H1 (cell line): ENCODE data around the gene KCNQ1. TPM values are rescaled to one million over a fixed set of nuclear protein-coding genes. Genes with fewer than 3 reads are reported as not detected.

Experiments
- CTCF ChIA-PET: fragments of 300-600 bp; sonication (Branson Sonifier 250); formaldehyde crosslinking; loops from one replicate; lab custom pipeline; 2021; ENCODE audit not compliant: partially characterized antibody; lab: Charles Lee
- POLR2A ChIA-PET: fragments of 300-600 bp; sonication (Branson Sonifier 250); formaldehyde crosslinking; loops from one replicate; lab custom pipeline; 2021; ENCODE audit warnings: inconsistent platforms; ENCODE audit not compliant: partially characterized antibody; lab: Charles Lee
- DNase-seq, 2 experiments: peaks; one replicate each; pipeline versions ENCODE4 v3.0.0 to v3.0.0-alpha.2; 2010 to 2022; ENCODE audit warnings: low spot score in 2 of 2, low read depth in 1 of 2, mixed read lengths in 1 of 2
- FAIRE-seq: peaks from 2 replicates; lab custom pipeline; 2011; peaks lifted over from hg19 to GRCh38; lab: Jason Lieb, UNC
- H2AFZ ChIP-seq: 2 replicates; pipeline ENCODE4 v1.8.1; 2012; ENCODE audit warnings: low read length, inconsistent platforms
- H2AK5ac ChIP-seq: 2 replicates; pipeline ENCODE4 v1.6.1; 2013; ENCODE audit warnings: low read depth, low read length
- H2BK120ac ChIP-seq: replicated peaks from 2 replicates; pipeline ENCODE3; 2013; ENCODE audit warnings: low read depth, low read length, inconsistent platforms
- H2BK12ac ChIP-seq: 2 replicates; pipeline ENCODE4 v1.6.1; 2013; ENCODE audit warnings: low read depth, low read length
- H2BK15ac ChIP-seq: 2 replicates; pipeline ENCODE4 v1.6.1; 2013; ENCODE audit warnings: low read length
- H2BK20ac ChIP-seq: 2 replicates; pipeline ENCODE4 v1.6.1; 2013; ENCODE audit warnings: low read length
- H2BK5ac ChIP-seq: 2 replicates; pipeline ENCODE4 v1.6.1; 2013; ENCODE audit warnings: low read depth, low read length
- H3K14ac ChIP-seq: 2 replicates; pipeline ENCODE4 v1.6.1; 2013; ENCODE audit warnings: inconsistent platforms; ENCODE audit not compliant: insufficient read length
- H3K18ac ChIP-seq: 2 replicates; pipeline ENCODE4 v1.6.1; 2013; ENCODE audit warnings: low read length; ENCODE audit errors: extremely low read depth
- H3K23ac ChIP-seq: 2 replicates; pipeline ENCODE4 v1.6.1; 2013; ENCODE audit warnings: inconsistent platforms; ENCODE audit not compliant: insufficient read length
- H3K23me2 ChIP-seq: 2 replicates; pipeline ENCODE4 v1.6.1; 2013; ENCODE audit warnings: low read depth, low read length
- H3K27ac ChIP-seq: 2 replicates; pipeline ENCODE4 v1.6.1; 2011; ENCODE audit warnings: low read depth, low read length, inconsistent platforms
- H3K27me3 ChIP-seq, 4 experiments: replicated peaks in 1 of 4; 1 replicate in 1 of 4; 2 replicates in 3 of 4; pipeline versions ENCODE4 v1.6.1 to v1.8.1; 2011 to 2013; ENCODE audit warnings: low read length in 3 of 4, mild to moderate bottlenecking in 3 of 4, inconsistent platforms in 2 of 4, mixed read lengths in 2 of 4, moderate library complexity in 1 of 4; ENCODE audit not compliant: control insufficient read depth in 3 of 4, insufficient read depth in 3 of 4; ENCODE audit errors: extremely low read depth in 1 of 4
- H3K36me3 ChIP-seq, 4 experiments: 2 replicates each; pipeline versions ENCODE4 v1.6.1 to v1.8.1; 2011 to 2013; ENCODE audit warnings: mild to moderate bottlenecking in 4 of 4, low read length in 3 of 4, moderate library complexity in 2 of 4, control low read depth in 1 of 4, inconsistent platforms in 1 of 4; ENCODE audit not compliant: insufficient read depth in 4 of 4, control insufficient read depth in 2 of 4
- H3K4ac ChIP-seq: replicated peaks from 2 replicates; pipeline ENCODE3; 2013; ENCODE audit warnings: low read length, low read depth, mixed read lengths, inconsistent platforms; ENCODE audit not compliant: insufficient read length
- H3K4me1 ChIP-seq, 4 experiments: replicated peaks in 1 of 4; 1 replicate in 1 of 4; 2 replicates in 3 of 4; pipeline versions ENCODE4 v1.6.1 to v1.8.1; 2011 to 2013; ENCODE audit warnings: low read length in 3 of 4, inconsistent platforms in 2 of 4, mixed read lengths in 1 of 4; ENCODE audit not compliant: insufficient read depth in 4 of 4, control insufficient read depth in 3 of 4
- H3K4me2 ChIP-seq, 2 experiments: 2 replicates each; pipeline versions ENCODE4 v1.6.1 to v1.8.1; 2011 to 2013; ENCODE audit warnings: low read depth in 2 of 2, low read length in 2 of 2, control low read depth in 1 of 2, inconsistent platforms in 1 of 2, mild to moderate bottlenecking in 1 of 2; ENCODE audit not compliant: insufficient read depth in 1 of 2
- H3K4me3 ChIP-seq, 4 experiments: fragments of 200-600, 300-600 bp in 1 of 4; sonication (generic), shearing (Covaris generic), sonication (Bioruptor Twin) in 1 of 4; 2 replicates each; pipeline versions ENCODE4 v1.5.1 to v1.8.1; 2011 to 2016; ENCODE audit warnings: low read length in 4 of 4, low read depth in 3 of 4, control low read depth in 2 of 4, inconsistent platforms in 2 of 4, mild to moderate bottlenecking in 2 of 4, mixed read lengths in 1 of 4, moderate library complexity in 1 of 4; ENCODE audit not compliant: insufficient read depth in 2 of 4; ENCODE audit errors: extremely low read depth in 1 of 4
- H3K56ac ChIP-seq: replicated peaks from 2 replicates; pipeline ENCODE3; 2013; ENCODE audit warnings: low read depth, mild to moderate bottlenecking, mixed read lengths, low read length, inconsistent platforms; ENCODE audit not compliant: insufficient read length
- H3K79me1 ChIP-seq: 2 replicates; pipeline ENCODE4 v1.6.1; 2013; ENCODE audit warnings: low read depth, low read length, control low read depth
- H3K79me2 ChIP-seq, 2 experiments: 2 replicates each; pipeline versions ENCODE4 v1.6.1 to v1.8.1; 2012 to 2013; ENCODE audit warnings: low read length in 2 of 2, mild to moderate bottlenecking in 2 of 2, inconsistent platforms in 1 of 2; ENCODE audit not compliant: insufficient read depth in 2 of 2, control insufficient read depth in 1 of 2
- H3K9ac ChIP-seq, 4 experiments: replicated peaks in 1 of 4; 1 replicate in 1 of 4; 2 replicates in 3 of 4; pipeline versions ENCODE4 v1.6.1 to v1.8.1; 2011 to 2013; ENCODE audit warnings: low read depth in 3 of 4, low read length in 3 of 4, control low read depth in 2 of 4, mild to moderate bottlenecking in 2 of 4, moderate library complexity in 2 of 4, inconsistent platforms in 1 of 4; ENCODE audit errors: extremely low read depth in 1 of 4
- H3K9me3 ChIP-seq, 2 experiments: 2 replicates each; pipeline versions ENCODE4 v1.6.1 to v1.8.1; 2012 to 2013; ENCODE audit warnings: mild to moderate bottlenecking in 2 of 2, moderate library complexity in 2 of 2, control low read depth in 1 of 2, inconsistent platforms in 1 of 2, low read depth in 1 of 2, low read length in 1 of 2, mixed read lengths in 1 of 2; ENCODE audit not compliant: insufficient read depth in 2 of 2
- H4K20me1 ChIP-seq, 2 experiments: replicated peaks in 1 of 2; 2 replicates each; pipeline versions ENCODE3 to v1.8.1; 2011 to 2013; ENCODE audit warnings: inconsistent platforms in 2 of 2, low read length in 2 of 2, mild to moderate bottlenecking in 1 of 2; ENCODE audit not compliant: insufficient read depth in 2 of 2, control insufficient read depth in 1 of 2
- H4K5ac ChIP-seq: 2 replicates; pipeline ENCODE4 v1.6.1; 2013; ENCODE audit warnings: low read length, low read depth, mixed read lengths, inconsistent platforms; ENCODE audit not compliant: insufficient read length
- H4K8ac ChIP-seq: 2 replicates; pipeline ENCODE4 v1.8.0; 2013; ENCODE audit warnings: mild to moderate bottlenecking, moderate library complexity, low read length, inconsistent platforms; ENCODE audit not compliant: insufficient read depth; ENCODE audit errors: extremely low read depth
- H4K91ac ChIP-seq: replicated peaks from 2 replicates; pipeline ENCODE3; 2013; ENCODE audit warnings: low read length, mixed read lengths, inconsistent platforms; ENCODE audit not compliant: insufficient read length
- KDM5A ChIP-seq: fragments of 200-600 bp; IDR thresholded peaks from 2 replicates; pipeline ENCODE4 v1.7.1; 2012; ENCODE audit warnings: mild to moderate bottlenecking, low read length, inconsistent platforms, mixed read lengths
- YY1 ChIP-seq: IDR thresholded peaks from 2 replicates; pipeline ENCODE4 v1.6.1; 2011; ENCODE audit warnings: low read depth, mild to moderate bottlenecking, low read length
- ZNF274 ChIP-seq: IDR thresholded peaks from 2 replicates; pipeline ENCODE4 v1.7.0; 2012; ENCODE audit warnings: low read length, borderline replicate concordance; ENCODE audit errors: extremely low read depth
- WGBS, 2 experiments: shearing (Covaris generic) in 1 of 2; methylation state at CpG; one replicate each; pipeline versions ENCODE4 v1.1.6 to v1.1.7; 2013 to 2015; ENCODE audit warnings: low lambda C conversion rate in 2 of 2, mixed read lengths in 2 of 2, inconsistent platforms in 1 of 2, low coverage in 1 of 2, missing lambda C conversion rate in 1 of 2; ENCODE audit not compliant: insufficient replicate concordance in 2 of 2, insufficient coverage in 1 of 2, insufficient read length in 1 of 2; ENCODE audit errors: extremely low coverage in 1 of 2, missing lambda C conversion rate in 1 of 2; 5-methylcytosine and 5-hydroxymethylcytosine counted together
- polyA plus RNA-seq, 7 experiments: library from polyadenylated mRNA; depleted of rRNA in 3 of 7; stranded (reverse) in 5 of 7; unstranded in 2 of 7; fragments of >200 nt in 5 of 7; fragments of 200-250 nt in 2 of 7; gene quantifications; 1 replicate in 5 of 7; 2 replicates in 1 of 7; 4 replicates in 1 of 7; pipeline versions ENCODE4 v1.2.1 to v1.2.3, GENCODE V29; 2011 to 2013; ENCODE audit warnings: missing spikeins in 2 of 7, mixed read lengths in 2 of 7
- total RNA-seq: library from RNA; stranded (reverse); fragmentation: NEBNext Ultra II Directional; extraction: Animal tissue kit (Norgen Biotek cat#: 25700); gene quantifications from 2 replicates; pipeline ENCODE4 v1.2.1, GENCODE V29; 2021

KCNQ1 gene
- total and polyA plus RNA-seq, 2 of the 8 experiments (the other 6 are each of a cell fraction or from before 2014, with no cell fraction given): 1.9 to 2.0 TPM

GRCh38 chr11:2477936-2478335 is 33.1 kb downstream of the KCNQ1 start:
- Histone ChIP-seq H2AK5ac (no peak overlapping the region), H2AFZ (no peak overlapping the region), H4K5ac (no peak overlapping the region), H3K79me1 (no peaks in the 10 kb centered on the region), H4K91ac (no peak overlapping the region), H3K79me2 (no peaks in the 10 kb centered on the region), H3K4me2 (no peak overlapping the region), H4K8ac (no peak overlapping the region), H2BK15ac (no peak overlapping the region), H2BK20ac (no peak overlapping the region), H2BK5ac (no peak overlapping the region), H3K27me3 (peaks cover 3 to 29% (median 13%) of the 10 kb centered on the region in 4 experiments), H2BK120ac (no peak overlapping the region), H3K9ac (no peak overlapping the region), H3K56ac (no peak overlapping the region), H3K4me1 (no peaks in the 10 kb centered on the region), H3K23me2 (no peaks in the 10 kb centered on the region), H3K23ac (no peak overlapping the region), H2BK12ac (no peak overlapping the region), H3K4me3 (no peak overlapping the region), H3K36me3 (no peaks in the 10 kb centered on the region), H3K9me3 (peaks cover 9 to 16% of the 10 kb centered on the region in 2 experiments; a peak in 3 of 4 replicates), H3K27ac (no peak overlapping the region), H3K18ac (no peak overlapping the region), H3K14ac (no peak overlapping the region), H3K4ac (no peak overlapping the region), H4K20me1 (no peaks in the 10 kb centered on the region)
- CTCF ChIA-PET: interaction anchor here (0.6 kb wide), 1 partner anchor 678 kb away, joined by 3 read pairs; no protein-coding TSS in a partner anchor
- 96% methylated on average over 8 of the region's 8 CpGs; no CpG with 5 or more reads in 1 of the 2 experiments for WGBS, 2 experiments
- POLR2A ChIA-PET: no interaction called here
- FAIRE-seq: no peak
- no peak for DNase-seq
- TF ChIP-seq KDM5A (no peak), YY1 (no peak), ZNF274 (no peak)
